Breast epithelium (tissue), 3 donors: ENCODE data around the gene F12.

Experiments used
- CTCF ChIP-seq, 3 donors: fragments of 450-650 bp; IDR thresholded peaks; one replicate each; pipeline ENCODE4 v1.5.1; 2016 to 2017; ENCODE audit warnings: antibody characterized with exemption in 3 of 3, mild to moderate bottlenecking in 3 of 3, moderate library complexity in 3 of 3
- POLR2AphosphoS5 ChIP-seq, 3 donors: sonication (generic); formaldehyde crosslinking; IDR thresholded peaks; one replicate each; pipeline ENCODE4 v1.6.1; 2017; ENCODE audit warnings: antibody characterized with exemption in 3 of 3

- TF ChIP-seq CTCF (IDR thresholded peaks at IDR 0.05) (peak in 1 of 3 donors; percentile 30), POLR2AphosphoS5 (IDR thresholded peaks at IDR 0.05) (peak in 1 of 3 donors; percentile 40)
Observed at GRCh38 chr5:177447611-177448243, 38.4 kb upstream of the F12 start.
